ENCODE results near the gene GTF2F2.

- TF ChIP-seq GATA3 (IDR thresholded peaks at IDR 0.05; ENCODE audit: low read depth, low read length) (no peak), GATA2 (IDR thresholded peaks at IDR 0.05; ENCODE audit: low read depth, low read length) (no peak)
These were observed 169.7 kb downstream of the GTF2F2 start for GRCh38 chr13:45289936-45290563.

All from SH-SY5Y (cell line).